Kidney (tissue), 14 donors: ENCODE data around the gene CD101. TPM values are rescaled to one million over a fixed set of nuclear protein-coding genes. Genes with fewer than 3 reads are reported as not detected.

Experiments
- DNase-seq, 5 donors: peaks; one replicate each; pipeline ENCODE4 v3.0.0-alpha.2; 2013 to 2020
- FAIRE-seq: peaks from 2 replicates; lab custom pipeline; 2012; peaks lifted over from hg19 to GRCh38; lab: Jason Lieb, UNC
- H3K27ac ChIP-seq, 2 donors: one replicate each; pipeline ENCODE4 v1.7.0; 2013; ENCODE audit warnings: low read depth in 2 of 2, low read length in 2 of 2, inconsistent platforms in 1 of 2
- H3K27me3 ChIP-seq: one replicate; pipeline ENCODE4 v1.7.1; 2013; ENCODE audit warnings: low read length, inconsistent platforms; ENCODE audit not compliant: control insufficient read depth, insufficient read depth
- H3K36me3 ChIP-seq, 3 donors: one replicate each; pipeline versions ENCODE4 v1.7.0 to v1.7.1; 2013; ENCODE audit warnings: low read length in 3 of 3, control low read depth in 1 of 3, inconsistent platforms in 1 of 3; ENCODE audit not compliant: insufficient read depth in 3 of 3, control insufficient read depth in 2 of 3
- H3K4me1 ChIP-seq, 3 donors: one replicate each; pipeline versions ENCODE4 v1.7.0 to v1.7.1; 2013; ENCODE audit warnings: low read length in 3 of 3, inconsistent platforms in 1 of 3, low read depth in 1 of 3; ENCODE audit not compliant: control insufficient read depth in 2 of 3, insufficient read depth in 2 of 3
- H3K4me3 ChIP-seq, 3 donors: one replicate each; pipeline versions ENCODE4 v1.7.0 to v1.8.1; 2013; ENCODE audit warnings: low read length in 3 of 3, control low read depth in 1 of 3, inconsistent platforms in 1 of 3
- H3K9ac ChIP-seq, 3 donors: one replicate each; pipeline versions ENCODE4 v1.7.0 to v1.7.1; 2013; ENCODE audit warnings: low read length in 3 of 3, control low read depth in 1 of 3, inconsistent platforms in 1 of 3
- H3K9me3 ChIP-seq, 3 donors: one replicate each; pipeline versions ENCODE4 v1.7.0 to v1.7.1; 2013; ENCODE audit warnings: low read length in 3 of 3, control low read depth in 1 of 3, inconsistent platforms in 1 of 3; ENCODE audit not compliant: control insufficient read depth in 2 of 3, insufficient read depth in 1 of 3
- CTCF ChIP-seq: IDR thresholded peaks from 3 replicates; pipeline ENCODE4 v1.5.1; 2012; ENCODE audit warnings: mild to moderate bottlenecking, moderate library complexity, borderline replicate concordance; ENCODE audit not compliant: insufficient read depth; ENCODE audit errors: extremely low read depth
- intact Hi-C: fragments of 100-400 bp; cut with DNase I; formaldehyde crosslinking; loops from one replicate; pipeline ENCODE4 v1.11.1; 2022
- polyA plus RNA-seq: library from polyadenylated mRNA; stranded (reverse); fragments of 350-450 nt; fragmentation: Illumina TruSeq; extraction: RNeasy Lipid Tissue Mini Kit (QIAGEN cat#74804); gene quantifications from one replicate; pipeline ENCODE4 v1.2.3, GENCODE V29; 2014; ENCODE audit warnings: low read depth, low replicate concordance; ENCODE audit not compliant: insufficient read depth
- total RNA-seq: library from RNA; stranded (reverse); fragmentation: NEBNext Ultra II Directional; extraction: Animal tissue kit (Norgen Biotek cat#: 25700); gene quantifications from one replicate; pipeline ENCODE4 v1.2.1, GENCODE V29; 2021
- donor health status: control.
- donor health status: control.
- donor health status: control.
- donor health status: control.
- donor health status: control.
- donor health status: DM: yes; HTN: yes; CAD: no.
- donor health status: Normal renal cell carcinoma (clear cell type).

Gene CD101
- total and polyA plus RNA-seq, 2 donors from 2014 or later = 0.22 to 1.3 TPM

- H3K27ac ChIP-seq = no peak overlapping the region
- no peak for DNase-seq
- H3K36me3 ChIP-seq = no peaks in the 10 kb centered on the region
- no peak overlapping the region for H3K9ac ChIP-seq
- peaks cover 0 to 5% (median 0%) of the 10 kb centered on the region in 3 donors for H3K4me1 ChIP-seq
- no peak for TF ChIP-seq CTCF
- H3K4me3 ChIP-seq = no peak overlapping the region
- no peaks in the 10 kb centered on the region for H3K9me3 ChIP-seq
- intact Hi-C loops = no loop called here
- FAIRE-seq = no peak
- no peaks in the 10 kb centered on the region for H3K27me3 ChIP-seq
These were observed 18.4 kb upstream of the CD101 start for GRCh38 chr1:116983112-116983511.

- TF ChIP-seq CTCF = no peak
- FAIRE-seq = no peak
- DNase-seq = no peak
- Histone ChIP-seq H3K9ac (no peak overlapping the region), H3K27ac (no peak overlapping the region), H3K36me3 (no peaks in the 10 kb centered on the region), H3K9me3 (no peaks in the 10 kb centered on the region), H3K4me3 (no peak overlapping the region), H3K27me3 (no peaks in the 10 kb centered on the region), H3K4me1 (peaks cover 0 to 5% (median 0%) of the 10 kb centered on the region in 3 donors)
- intact Hi-C loops = no loop called here
These were observed 17.9 kb upstream of the CD101 start for GRCh38 chr1:116983678-116984077.

GRCh38 chr1:116984406-116985160 is 17.0 kb upstream of the CD101 start:
- H3K4me1 ChIP-seq = peaks cover 0 to 5% (median 0%) of the 10 kb centered on the region in 3 donors
- no peak overlapping the region for H3K9ac ChIP-seq
- intact Hi-C loops = no loop called here
- no peak for DNase-seq
- H3K4me3 ChIP-seq = no peak overlapping the region
- FAIRE-seq = no peak
- no peak overlapping the region for H3K27ac ChIP-seq
- TF ChIP-seq CTCF = no peak
- H3K36me3 ChIP-seq = no peaks in the 10 kb centered on the region
- H3K27me3 ChIP-seq = no peaks in the 10 kb centered on the region
- no peaks in the 10 kb centered on the region for H3K9me3 ChIP-seq
